ENCODE data around the gene GRIPAP1. TPM values are rescaled to one million over a fixed set of nuclear protein-coding genes. Genes with fewer than 3 reads are reported as not detected.

Gene GRIPAP1
- total RNA-seq: 14.7 and 17.6 TPM in 2 replicates

GRCh38 chrX:49002091-49002935 is at the start of gene GRIPAP1:
Gene GRIPAP1 (minus strand): TSS chrX:49002264. CDS start chrX:49002229, 35 bp downstream.

GRCh38 chrX:49043220-49043986 is 41.3 kb upstream of the GRIPAP1 start, which contains the start of gene TFE3:
Gene TFE3 (minus strand): TSS chrX:49043357. CDS start chrX:49043226, 131 bp downstream.

GRCh38 chrX:48971249-48972219 is 30.5 kb downstream of the GRIPAP1 start, which contains the start of gene KCND1:
Gene KCND1 (minus strand): TSS chrX:48971844. CDS start chrX:48970271, 1,573 bp downstream.

GRCh38 chrX:48957477-48957826 is 44.6 kb downstream of the GRIPAP1 start, which contains the start of gene OTUD5:
Gene OTUD5 (minus strand): TSS chrX:48957607. CDS start chrX:48957570, 37 bp downstream.

Other genes starting within 250 kb of the GRIPAP1 start
- gene GLOD5, start 240.5 kb downstream of the GRIPAP1 start, total RNA-seq: not detected in 2 replicates
- gene GATA1, start 215.7 kb downstream of the GRIPAP1 start, total RNA-seq: not detected in 2 replicates
- gene HDAC6, start 200.2 kb downstream of the GRIPAP1 start, total RNA-seq: 21.7 and 25.2 TPM in 2 replicates
- gene ERAS, start 175.8 kb downstream of the GRIPAP1 start, total RNA-seq: not detected in 2 replicates
- 0.09 and 0.11 TPM in 2 replicates for gene PCSK1N, start 166.7 kb downstream of the GRIPAP1 start, total RNA-seq
- gene TIMM17B, start 104.5 kb downstream of the GRIPAP1 start, total RNA-seq: 18.6 and 20.2 TPM in 2 replicates
- gene PQBP1, start 104.3 kb downstream of the GRIPAP1 start, total RNA-seq: 73.4 and 80.2 TPM in 2 replicates
- gene SLC35A2, start 90.6 kb downstream of the GRIPAP1 start, total RNA-seq: 7.8 and 11.9 TPM in 2 replicates
- gene PIM2, start 83.2 kb downstream of the GRIPAP1 start, total RNA-seq: 3.0 and 3.4 TPM in 2 replicates
- 25.8 and 26.0 TPM in 2 replicates for gene OTUD5, start 44.7 kb downstream of the GRIPAP1 start, total RNA-seq
- gene KCND1, start 30.4 kb downstream of the GRIPAP1 start, total RNA-seq: 0.09 and 0.22 TPM in 2 replicates
- gene TFE3, start 41.1 kb upstream of the GRIPAP1 start, total RNA-seq: 9.2 and 10.8 TPM in 2 replicates
- gene CCDC120, start 56.7 kb upstream of the GRIPAP1 start, total RNA-seq: 0.52 and 0.54 TPM in 2 replicates
- 3.2 and 3.5 TPM in 2 replicates for gene PRAF2, start 71.7 kb upstream of the GRIPAP1 start, total RNA-seq
- gene WDR45, start 77.6 kb upstream of the GRIPAP1 start, total RNA-seq: 15.4 and 22.4 TPM in 2 replicates
- 19.0 TPM in 2 replicates for gene GPKOW, start 121.5 kb upstream of the GRIPAP1 start, total RNA-seq
- 0.43 and 0.76 TPM in 2 replicates for gene MAGIX, start 160.5 kb upstream of the GRIPAP1 start, total RNA-seq
- 7.8 TPM in 2 replicates for gene PLP2, start 169.6 kb upstream of the GRIPAP1 start, total RNA-seq
- gene PRICKLE3, start 184.1 kb upstream of the GRIPAP1 start, total RNA-seq: 2.9 and 3.6 TPM in 2 replicates
- gene SYP, start 197.9 kb upstream of the GRIPAP1 start, total RNA-seq: 0.17 and 0.22 TPM in 2 replicates
- gene CACNA1F, start 231.1 kb upstream of the GRIPAP1 start, total RNA-seq: under 0.01 TPM in 2 replicates
- 6.3 and 7.6 TPM in 2 replicates for gene CCDC22, start 233.2 kb upstream of the GRIPAP1 start, total RNA-seq